MM.1S (cell line): Measurements from ENCODE around the gene DGKG.

Experiments
- DNase-seq: peaks from one replicate; pipeline ENCODE4 v3.0.0-alpha.2; 2015
- H2AFZ ChIP-seq: fragments of 300-600 bp; sonication (generic); 2 replicates; pipeline ENCODE4 v1.6.0; 2016; ENCODE audit warnings: antibody characterized with exemption, low read length
- H3F3A ChIP-seq: fragments of 300-600 bp; sonication (generic); 2 replicates; pipeline ENCODE4 v1.6.1; 2016; ENCODE audit warnings: mild to moderate bottlenecking, antibody characterized with exemption, low read length, moderate library complexity, mixed read lengths; ENCODE audit not compliant: insufficient read depth
- H3K27ac ChIP-seq: fragments of 300-600 bp; sonication (generic); 2 replicates; pipeline ENCODE4 v1.5.1; 2016; ENCODE audit warnings: mild to moderate bottlenecking, low read length
- H3K27me3 ChIP-seq: fragments of 300-600 bp; sonication (generic); replicated peaks from 2 replicates; pipeline ENCODE4 v1.6.0; 2016; ENCODE audit warnings: low read length; ENCODE audit not compliant: insufficient read depth
- H3K36me3 ChIP-seq: fragments of 300-600 bp; sonication (generic); replicated peaks from 2 replicates; pipeline ENCODE4 v1.6.1; 2016; ENCODE audit warnings: mild to moderate bottlenecking, low read length, mixed read lengths; ENCODE audit not compliant: insufficient read depth
- H3K4me1 ChIP-seq: fragments of 300-600 bp; sonication (generic); 2 replicates; pipeline ENCODE4 v1.6.1; 2016; ENCODE audit warnings: low read length, mixed read lengths
- H3K4me2 ChIP-seq: fragments of 300-600 bp; sonication (generic); 2 replicates; pipeline ENCODE4 v1.6.0; 2016; ENCODE audit warnings: low read depth, low read length
- H3K4me3 ChIP-seq: fragments of 300-600 bp; sonication (generic); 2 replicates; pipeline ENCODE4 v1.5.1; 2016; ENCODE audit warnings: low read length, mixed read lengths
- H3K79me2 ChIP-seq: fragments of 300-600 bp; sonication (generic); 2 replicates; pipeline ENCODE4 v1.6.1; 2016; ENCODE audit warnings: mixed run types, low read length, mixed read lengths
- H3K9ac ChIP-seq: fragments of 300-600 bp; sonication (generic); 2 replicates; pipeline ENCODE4 v1.6.1; 2016; ENCODE audit warnings: low read length, mixed read lengths
- H3K9me2 ChIP-seq: fragments of 300-600 bp; sonication (generic); replicated peaks from 2 replicates; pipeline ENCODE4 v1.6.1; 2016; ENCODE audit warnings: mild to moderate bottlenecking, low read length, mixed read lengths; ENCODE audit not compliant: insufficient read depth
- H3K9me3 ChIP-seq: fragments of 300-600 bp; sonication (generic); replicated peaks from 2 replicates; pipeline ENCODE4 v1.6.1; 2016; ENCODE audit warnings: mild to moderate bottlenecking, low read length, mixed read lengths; ENCODE audit not compliant: insufficient read depth
- H4K20me1 ChIP-seq: fragments of 300-600 bp; sonication (generic); 2 replicates; pipeline ENCODE4 v1.6.1; 2016; ENCODE audit warnings: mild to moderate bottlenecking, low read length, moderate library complexity, mixed read lengths; ENCODE audit not compliant: insufficient read depth
- EZH2 ChIP-seq: fragments of 300-600 bp; sonication (generic); optimal IDR thresholded peaks from 2 replicates; pipeline ENCODE3; 2017; ENCODE audit warnings: low read depth, mild to moderate bottlenecking, antibody characterized with exemption, low read length, mixed read lengths
- EZH2phosphoT487 ChIP-seq: fragments of 300-600 bp; sonication (generic); IDR thresholded peaks from 2 replicates; pipeline ENCODE4 v1.6.1; 2018; ENCODE audit warnings: antibody characterized with exemption, low read length
- TF ChIP-seq, protein P1 (sequence below): fragments of 300-600 bp; sonication (generic); IDR thresholded peaks from 2 replicates; pipeline ENCODE4 v1.5.1; 2016; ENCODE audit warnings: antibody characterized with exemption, low read length, mixed read lengths

Gene DGKG

DNA sequence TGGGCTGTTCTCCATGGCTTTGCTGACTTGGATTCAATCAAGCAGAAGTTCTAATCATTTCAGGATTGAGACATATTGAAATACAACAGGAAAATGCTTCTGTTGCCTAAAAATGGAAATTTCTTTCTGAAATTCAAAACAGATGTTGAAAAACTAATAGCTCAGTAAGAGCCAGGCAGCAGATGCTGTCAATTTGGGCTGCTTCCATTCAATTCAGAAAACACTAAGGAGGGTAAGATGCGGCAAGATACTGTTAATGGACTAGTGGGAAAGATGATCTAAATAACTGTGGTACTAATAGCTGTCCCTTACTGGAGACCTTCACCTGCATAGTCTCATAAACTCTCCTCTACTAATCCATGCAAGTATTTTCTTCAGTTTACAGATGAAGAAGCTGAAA lies 53.5 kb downstream of the DGKG start:
- H3K4me1 ChIP-seq = no peaks in the 10 kb centered on the region
- no peaks in the 10 kb centered on the region for H3K79me2 ChIP-seq
- DNase-seq = no peak
- TF ChIP-seq EZH2 (no peak), EZH2phosphoT487 (no peak)
- TF ChIP-seq, protein P1, sequence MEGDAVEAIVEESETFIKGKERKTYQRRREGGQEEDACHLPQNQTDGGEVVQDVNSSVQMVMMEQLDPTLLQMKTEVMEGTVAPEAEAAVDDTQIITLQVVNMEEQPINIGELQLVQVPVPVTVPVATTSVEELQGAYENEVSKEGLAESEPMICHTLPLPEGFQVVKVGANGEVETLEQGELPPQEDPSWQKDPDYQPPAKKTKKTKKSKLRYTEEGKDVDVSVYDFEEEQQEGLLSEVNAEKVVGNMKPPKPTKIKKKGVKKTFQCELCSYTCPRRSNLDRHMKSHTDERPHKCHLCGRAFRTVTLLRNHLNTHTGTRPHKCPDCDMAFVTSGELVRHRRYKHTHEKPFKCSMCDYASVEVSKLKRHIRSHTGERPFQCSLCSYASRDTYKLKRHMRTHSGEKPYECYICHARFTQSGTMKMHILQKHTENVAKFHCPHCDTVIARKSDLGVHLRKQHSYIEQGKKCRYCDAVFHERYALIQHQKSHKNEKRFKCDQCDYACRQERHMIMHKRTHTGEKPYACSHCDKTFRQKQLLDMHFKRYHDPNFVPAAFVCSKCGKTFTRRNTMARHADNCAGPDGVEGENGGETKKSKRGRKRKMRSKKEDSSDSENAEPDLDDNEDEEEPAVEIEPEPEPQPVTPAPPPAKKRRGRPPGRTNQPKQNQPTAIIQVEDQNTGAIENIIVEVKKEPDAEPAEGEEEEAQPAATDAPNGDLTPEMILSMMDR = no peak
- H3K36me3 ChIP-seq = no peaks in the 10 kb centered on the region
- H3K4me3 ChIP-seq = no peak overlapping the region
- H3K27ac ChIP-seq = no peak overlapping the region
- H3K27me3 ChIP-seq = no peaks in the 10 kb centered on the region
- no peaks in the 10 kb centered on the region for H3K9me2 ChIP-seq
- no peak overlapping the region for H2AFZ ChIP-seq
- H3K9me3 ChIP-seq = no peaks in the 10 kb centered on the region
- H4K20me1 ChIP-seq = no peaks in the 10 kb centered on the region
- H3K4me2 ChIP-seq = no peak overlapping the region
- H3K9ac ChIP-seq = no peak overlapping the region
- no peaks in the 10 kb centered on the region for H3F3A ChIP-seq

DNA sequence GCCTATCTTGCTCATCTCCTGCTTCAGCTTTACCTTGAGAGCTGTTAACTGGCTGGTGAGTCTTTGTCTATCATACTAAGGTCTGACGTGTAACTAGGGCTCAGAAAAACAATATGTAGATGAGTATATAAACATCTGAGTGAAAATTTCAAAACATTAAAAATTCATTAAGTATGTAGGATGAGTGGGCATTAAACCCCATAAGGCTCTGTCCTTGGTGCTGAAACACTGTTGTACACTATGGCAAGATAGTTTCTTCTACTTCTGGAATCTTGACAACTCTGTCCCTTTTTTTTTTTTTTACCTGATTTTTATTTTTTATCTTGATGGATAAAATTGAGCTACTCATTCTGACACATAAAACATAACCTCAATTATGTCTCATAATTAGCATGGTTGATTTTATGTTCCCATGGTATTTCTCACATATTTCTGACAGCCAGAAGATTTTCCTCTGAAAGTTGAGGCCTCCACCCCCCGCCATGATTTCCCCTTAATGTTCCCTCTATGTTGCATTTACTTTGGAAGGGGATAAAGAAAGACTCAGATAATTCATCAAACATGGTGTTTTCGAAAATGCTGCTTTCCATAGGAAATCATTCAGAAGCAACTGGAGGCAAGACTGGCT lies 54.3 kb downstream of the DGKG start:
- TF ChIP-seq, protein P1 = no peak
- TF ChIP-seq EZH2 = no peak
- no peak for TF ChIP-seq EZH2phosphoT487
- Histone ChIP-seq H3K4me3 (no peak overlapping the region), H3F3A (no peaks in the 10 kb centered on the region), H3K27me3 (no peaks in the 10 kb centered on the region), H3K4me2 (no peak overlapping the region), H4K20me1 (no peaks in the 10 kb centered on the region), H3K36me3 (no peaks in the 10 kb centered on the region), H3K9me2 (no peaks in the 10 kb centered on the region), H3K4me1 (no peaks in the 10 kb centered on the region), H3K9ac (no peak overlapping the region), H3K9me3 (no peaks in the 10 kb centered on the region), H3K79me2 (no peaks in the 10 kb centered on the region), H3K27ac (no peak overlapping the region), H2AFZ (no peak overlapping the region)
- peak; percentile 59 for DNase-seq

DNA sequence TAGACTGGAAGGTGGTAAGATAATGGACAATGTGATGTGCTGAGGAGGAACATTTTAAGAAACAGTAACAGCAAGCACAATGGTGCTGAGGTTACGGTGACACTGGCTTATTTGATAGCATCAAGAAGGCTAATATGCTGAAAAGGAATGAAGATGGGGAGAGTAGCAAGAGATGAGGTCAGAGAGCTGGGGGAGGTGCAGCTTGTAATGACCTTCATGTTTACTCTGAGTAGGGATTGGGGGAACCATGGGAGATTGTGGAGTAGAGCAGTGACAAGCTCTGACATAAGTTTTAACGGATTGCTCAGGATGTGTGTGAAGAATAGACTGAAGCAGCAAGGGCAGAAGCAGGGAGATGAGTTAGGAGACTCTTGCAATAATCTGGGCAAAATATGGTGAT lies 56.7 kb downstream of the DGKG start:
- H3K9me3 ChIP-seq = no peaks in the 10 kb centered on the region
- H3K36me3 ChIP-seq = no peaks in the 10 kb centered on the region
- no peak overlapping the region for H3K4me2 ChIP-seq
- H3F3A ChIP-seq = no peaks in the 10 kb centered on the region
- H4K20me1 ChIP-seq = no peaks in the 10 kb centered on the region
- no peak for DNase-seq
- TF ChIP-seq EZH2 = no peak
- TF ChIP-seq EZH2phosphoT487 = no peak
- TF ChIP-seq, protein P1 = no peak
- H3K4me1 ChIP-seq = no peaks in the 10 kb centered on the region
- no peaks in the 10 kb centered on the region for H3K79me2 ChIP-seq
- H3K4me3 ChIP-seq = no peak overlapping the region
- H2AFZ ChIP-seq = no peak overlapping the region
- H3K9ac ChIP-seq = no peak overlapping the region
- no peaks in the 10 kb centered on the region for H3K9me2 ChIP-seq
- no peak overlapping the region for H3K27ac ChIP-seq
- H3K27me3 ChIP-seq = no peaks in the 10 kb centered on the region
